Measurements from ENCODE around the gene TGFB1I1.

DNA sequence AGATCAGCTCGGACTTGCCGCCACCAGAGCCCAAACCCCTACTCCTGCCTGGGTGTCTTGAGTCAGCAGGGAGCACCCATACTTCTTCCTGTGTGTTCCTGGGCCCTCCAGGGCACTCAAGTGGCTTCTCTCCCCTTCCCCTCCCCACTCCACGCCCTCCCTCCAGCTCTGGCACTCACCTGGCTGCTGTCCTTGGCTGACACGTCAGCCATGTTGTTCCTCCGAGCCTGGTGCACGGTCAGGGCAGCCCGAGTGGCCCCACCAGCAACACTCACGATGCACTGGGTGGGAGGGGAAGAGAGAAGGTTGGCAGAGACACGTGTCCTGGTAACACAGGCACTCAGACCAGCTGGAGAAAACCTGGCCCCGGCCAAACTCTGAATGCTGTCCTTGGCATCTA is 24.7 kb downstream of the TGFB1I1 start:
- TF ChIP-seq POLR2A (IDR thresholded peaks at IDR 0.05; ENCODE audit: extremely low read depth, insufficient read length), result no peak
- TF ChIP-seq, protein P1, sequence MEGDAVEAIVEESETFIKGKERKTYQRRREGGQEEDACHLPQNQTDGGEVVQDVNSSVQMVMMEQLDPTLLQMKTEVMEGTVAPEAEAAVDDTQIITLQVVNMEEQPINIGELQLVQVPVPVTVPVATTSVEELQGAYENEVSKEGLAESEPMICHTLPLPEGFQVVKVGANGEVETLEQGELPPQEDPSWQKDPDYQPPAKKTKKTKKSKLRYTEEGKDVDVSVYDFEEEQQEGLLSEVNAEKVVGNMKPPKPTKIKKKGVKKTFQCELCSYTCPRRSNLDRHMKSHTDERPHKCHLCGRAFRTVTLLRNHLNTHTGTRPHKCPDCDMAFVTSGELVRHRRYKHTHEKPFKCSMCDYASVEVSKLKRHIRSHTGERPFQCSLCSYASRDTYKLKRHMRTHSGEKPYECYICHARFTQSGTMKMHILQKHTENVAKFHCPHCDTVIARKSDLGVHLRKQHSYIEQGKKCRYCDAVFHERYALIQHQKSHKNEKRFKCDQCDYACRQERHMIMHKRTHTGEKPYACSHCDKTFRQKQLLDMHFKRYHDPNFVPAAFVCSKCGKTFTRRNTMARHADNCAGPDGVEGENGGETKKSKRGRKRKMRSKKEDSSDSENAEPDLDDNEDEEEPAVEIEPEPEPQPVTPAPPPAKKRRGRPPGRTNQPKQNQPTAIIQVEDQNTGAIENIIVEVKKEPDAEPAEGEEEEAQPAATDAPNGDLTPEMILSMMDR (IDR thresholded peaks at IDR 0.05; ENCODE audit: low read depth, low read length), result no peak
- no peak for TF ChIP-seq MAX (IDR thresholded peaks at IDR 0.05; ENCODE audit: low read depth, low read length)
